DND-41 (cell line): ENCODE results near the gene KLF6.

Experiments
- EZH2 ChIP-seq: IDR thresholded peaks from 3 replicates; pipeline ENCODE4 v1.6.1; 2012; ENCODE audit warnings: borderline replicate concordance, low read depth, mild to moderate bottlenecking, moderate library complexity, low read length, inconsistent platforms; ENCODE audit not compliant: severe bottlenecking
- TF ChIP-seq, protein P1 (sequence below): IDR thresholded peaks from 2 replicates; pipeline ENCODE4 v1.5.1; 2012; ENCODE audit warnings: borderline replicate concordance, low read length, moderate library complexity, mild to moderate bottlenecking; ENCODE audit not compliant: poor library complexity, severe bottlenecking; ENCODE audit errors: extremely low read depth

GRCh38 chr10:3787016-3787400 lies 2.0 kb upstream of the KLF6 start:
- TF ChIP-seq, protein P1, sequence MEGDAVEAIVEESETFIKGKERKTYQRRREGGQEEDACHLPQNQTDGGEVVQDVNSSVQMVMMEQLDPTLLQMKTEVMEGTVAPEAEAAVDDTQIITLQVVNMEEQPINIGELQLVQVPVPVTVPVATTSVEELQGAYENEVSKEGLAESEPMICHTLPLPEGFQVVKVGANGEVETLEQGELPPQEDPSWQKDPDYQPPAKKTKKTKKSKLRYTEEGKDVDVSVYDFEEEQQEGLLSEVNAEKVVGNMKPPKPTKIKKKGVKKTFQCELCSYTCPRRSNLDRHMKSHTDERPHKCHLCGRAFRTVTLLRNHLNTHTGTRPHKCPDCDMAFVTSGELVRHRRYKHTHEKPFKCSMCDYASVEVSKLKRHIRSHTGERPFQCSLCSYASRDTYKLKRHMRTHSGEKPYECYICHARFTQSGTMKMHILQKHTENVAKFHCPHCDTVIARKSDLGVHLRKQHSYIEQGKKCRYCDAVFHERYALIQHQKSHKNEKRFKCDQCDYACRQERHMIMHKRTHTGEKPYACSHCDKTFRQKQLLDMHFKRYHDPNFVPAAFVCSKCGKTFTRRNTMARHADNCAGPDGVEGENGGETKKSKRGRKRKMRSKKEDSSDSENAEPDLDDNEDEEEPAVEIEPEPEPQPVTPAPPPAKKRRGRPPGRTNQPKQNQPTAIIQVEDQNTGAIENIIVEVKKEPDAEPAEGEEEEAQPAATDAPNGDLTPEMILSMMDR = no peak
- TF ChIP-seq EZH2 = no peak
